Smooth muscle cell (in vitro differentiated cells): Measurements from ENCODE around the gene HIPK2. TPM values are rescaled to one million over a fixed set of nuclear protein-coding genes. Genes with fewer than 3 reads are reported as not detected.

ENCODE experiments used
- DNase-seq: peaks from one replicate; lab custom pipeline; 2025; ENCODE audit not compliant: unreplicated experiment; lab: John Stamatoyannopoulos, UW
- H2AFZ ChIP-seq: fragments of 200-600 bp; sonication (generic); 2 replicates; pipeline ENCODE4 v1.6.0; 2016; ENCODE audit warnings: antibody characterized with exemption, low read depth, mild to moderate bottlenecking
- H3F3A ChIP-seq: fragments of 200-600 bp; sonication (generic); 2 replicates; pipeline ENCODE4 v1.6.0; 2017; ENCODE audit warnings: antibody characterized with exemption, low read depth
- H3K27ac ChIP-seq: fragments of 200-600 bp; sonication (generic); 2 replicates; pipeline ENCODE4 v1.5.1; 2016; ENCODE audit warnings: low read depth, mild to moderate bottlenecking
- H3K27me3 ChIP-seq: fragments of 200-600 bp; sonication (generic); 2 replicates; pipeline ENCODE4 v1.6.1; 2016; ENCODE audit warnings: low read depth, mild to moderate bottlenecking
- H3K36me3 ChIP-seq: fragments of 200-600 bp; sonication (generic); 2 replicates; pipeline ENCODE4 v1.5.1; 2016; ENCODE audit warnings: low read depth
- H3K4me1 ChIP-seq: fragments of 200-600 bp; sonication (generic); 2 replicates; pipeline ENCODE4 v1.5.1; 2016; ENCODE audit warnings: low read depth
- H3K4me2 ChIP-seq: fragments of 200-600 bp; sonication (generic); 2 replicates; pipeline ENCODE4 v1.6.0; 2016; ENCODE audit warnings: mild to moderate bottlenecking
- H3K4me3 ChIP-seq: fragments of 200-600 bp; sonication (generic); 2 replicates; pipeline ENCODE4 v1.5.1; 2016; ENCODE audit warnings: mild to moderate bottlenecking
- H3K79me2 ChIP-seq: fragments of 200-600 bp; sonication (generic); 2 replicates; pipeline ENCODE4 v1.6.0; 2016; ENCODE audit warnings: low read depth, mild to moderate bottlenecking
- H3K9ac ChIP-seq: fragments of 200-600 bp; sonication (generic); 2 replicates; pipeline ENCODE4 v1.6.0; 2016; ENCODE audit warnings: low read depth
- H3K9me3 ChIP-seq: fragments of 200-600 bp; sonication (generic); replicated peaks from 2 replicates; pipeline ENCODE4 v1.5.1; 2016; ENCODE audit warnings: low read depth
- H4K20me1 ChIP-seq: fragments of 200-600 bp; sonication (generic); 2 replicates; pipeline ENCODE4 v1.6.0; 2016; ENCODE audit warnings: low read depth
- WGBS: methylation state at CpG from one replicate; pipeline ENCODE4 v1.1.7; 2016; ENCODE audit warnings: low lambda C conversion rate; 5-methylcytosine and 5-hydroxymethylcytosine counted together
- polyA plus RNA-seq: library from polyadenylated mRNA; unstranded; fragments of >200 nt; fragmentation: Nextera tagmentation; extraction: Ambion mirVana; gene quantifications from 2 replicates; pipeline ENCODE4 v1.2.1, GENCODE V29; 2016
- total RNA-seq: library from RNA; depleted of rRNA; stranded (reverse); fragments of >200 nt; gene quantifications from 2 replicates; pipeline ENCODE4 v1.2.3, GENCODE V29; 2014
- TF ChIP-seq, protein P1 (sequence below): fragments of 200-600 bp; sonication (generic); IDR thresholded peaks from 2 replicates; pipeline ENCODE4 v1.5.1; 2017; ENCODE audit warnings: borderline replicate concordance, mild to moderate bottlenecking, antibody characterized with exemption; ENCODE audit not compliant: insufficient read depth, poor library complexity, severe bottlenecking

HIPK2 gene
- total and polyA plus RNA-seq, 2 experiments from 2014 or later: 3.0 to 11.2 TPM

GRCh38 chr7:139570119-139570518, 207.7 kb downstream of the HIPK2 start:
- Histone ChIP-seq H3K27me3 (no peaks in the 10 kb centered on the region), H3K4me2 (no peak overlapping the region), H3K4me3 (no peak overlapping the region), H3F3A (no peaks in the 10 kb centered on the region), H3K9ac (no peak overlapping the region), H3K36me3 (no peaks in the 10 kb centered on the region), H3K27ac (no peak overlapping the region), H2AFZ (no peak overlapping the region), H3K79me2 (no peaks in the 10 kb centered on the region), H3K9me3 (no peaks in the 10 kb centered on the region), H3K4me1 (no peaks in the 10 kb centered on the region), H4K20me1 (no peaks in the 10 kb centered on the region)
- WGBS: 83% methylated on average over 8 of the region's 8 CpGs
- DNase-seq: no peak
- TF ChIP-seq, protein P1, sequence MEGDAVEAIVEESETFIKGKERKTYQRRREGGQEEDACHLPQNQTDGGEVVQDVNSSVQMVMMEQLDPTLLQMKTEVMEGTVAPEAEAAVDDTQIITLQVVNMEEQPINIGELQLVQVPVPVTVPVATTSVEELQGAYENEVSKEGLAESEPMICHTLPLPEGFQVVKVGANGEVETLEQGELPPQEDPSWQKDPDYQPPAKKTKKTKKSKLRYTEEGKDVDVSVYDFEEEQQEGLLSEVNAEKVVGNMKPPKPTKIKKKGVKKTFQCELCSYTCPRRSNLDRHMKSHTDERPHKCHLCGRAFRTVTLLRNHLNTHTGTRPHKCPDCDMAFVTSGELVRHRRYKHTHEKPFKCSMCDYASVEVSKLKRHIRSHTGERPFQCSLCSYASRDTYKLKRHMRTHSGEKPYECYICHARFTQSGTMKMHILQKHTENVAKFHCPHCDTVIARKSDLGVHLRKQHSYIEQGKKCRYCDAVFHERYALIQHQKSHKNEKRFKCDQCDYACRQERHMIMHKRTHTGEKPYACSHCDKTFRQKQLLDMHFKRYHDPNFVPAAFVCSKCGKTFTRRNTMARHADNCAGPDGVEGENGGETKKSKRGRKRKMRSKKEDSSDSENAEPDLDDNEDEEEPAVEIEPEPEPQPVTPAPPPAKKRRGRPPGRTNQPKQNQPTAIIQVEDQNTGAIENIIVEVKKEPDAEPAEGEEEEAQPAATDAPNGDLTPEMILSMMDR: peak; percentile 20

GRCh38 chr7:139568813-139569490, 208.8 kb downstream of the HIPK2 start:
- Histone ChIP-seq H3K4me3 (no peak overlapping the region), H3K4me1 (no peaks in the 10 kb centered on the region), H3F3A (no peaks in the 10 kb centered on the region), H3K27me3 (no peaks in the 10 kb centered on the region), H2AFZ (no peak overlapping the region), H4K20me1 (no peaks in the 10 kb centered on the region), H3K9me3 (no peaks in the 10 kb centered on the region), H3K36me3 (no peaks in the 10 kb centered on the region), H3K27ac (no peak overlapping the region), H3K79me2 (no peaks in the 10 kb centered on the region), H3K9ac (no peak overlapping the region), H3K4me2 (no peak overlapping the region)
- TF ChIP-seq, protein P1: no peak
- WGBS: 98% methylated on average over 12 of the region's 12 CpGs
- no peak for DNase-seq

DNA sequence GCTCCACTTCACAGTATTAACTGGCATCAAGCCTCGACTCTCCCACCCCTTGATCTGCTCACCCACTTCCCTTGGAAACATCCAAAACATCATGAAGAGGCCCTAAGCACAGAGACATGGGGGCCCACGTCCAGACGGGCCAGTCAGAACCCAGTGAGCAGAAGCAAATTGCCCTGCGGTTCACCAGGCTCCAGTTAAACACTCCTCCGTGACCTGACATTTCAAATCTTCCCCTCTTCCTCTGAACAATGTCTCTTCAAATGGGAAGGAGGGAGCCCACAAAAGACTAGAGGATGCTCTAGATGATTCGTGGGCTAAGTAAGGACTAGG, 209.5 kb downstream of the HIPK2 start:
- no peaks in the 10 kb centered on the region for H3F3A ChIP-seq
- no peak overlapping the region for H3K27ac ChIP-seq
- H3K27me3 ChIP-seq: no peaks in the 10 kb centered on the region
- H3K4me1 ChIP-seq: no peaks in the 10 kb centered on the region
- H3K4me3 ChIP-seq: no peak overlapping the region
- no peaks in the 10 kb centered on the region for H3K36me3 ChIP-seq
- H3K4me2 ChIP-seq: no peak overlapping the region
- no peaks in the 10 kb centered on the region for H4K20me1 ChIP-seq
- no peak for DNase-seq
- 93% methylated on average over 6 of the region's 6 CpGs for WGBS
- H2AFZ ChIP-seq: no peak overlapping the region
- H3K79me2 ChIP-seq: no peaks in the 10 kb centered on the region
- H3K9me3 ChIP-seq: no peaks in the 10 kb centered on the region
- TF ChIP-seq, protein P1: no peak
- H3K9ac ChIP-seq: no peak overlapping the region

DNA sequence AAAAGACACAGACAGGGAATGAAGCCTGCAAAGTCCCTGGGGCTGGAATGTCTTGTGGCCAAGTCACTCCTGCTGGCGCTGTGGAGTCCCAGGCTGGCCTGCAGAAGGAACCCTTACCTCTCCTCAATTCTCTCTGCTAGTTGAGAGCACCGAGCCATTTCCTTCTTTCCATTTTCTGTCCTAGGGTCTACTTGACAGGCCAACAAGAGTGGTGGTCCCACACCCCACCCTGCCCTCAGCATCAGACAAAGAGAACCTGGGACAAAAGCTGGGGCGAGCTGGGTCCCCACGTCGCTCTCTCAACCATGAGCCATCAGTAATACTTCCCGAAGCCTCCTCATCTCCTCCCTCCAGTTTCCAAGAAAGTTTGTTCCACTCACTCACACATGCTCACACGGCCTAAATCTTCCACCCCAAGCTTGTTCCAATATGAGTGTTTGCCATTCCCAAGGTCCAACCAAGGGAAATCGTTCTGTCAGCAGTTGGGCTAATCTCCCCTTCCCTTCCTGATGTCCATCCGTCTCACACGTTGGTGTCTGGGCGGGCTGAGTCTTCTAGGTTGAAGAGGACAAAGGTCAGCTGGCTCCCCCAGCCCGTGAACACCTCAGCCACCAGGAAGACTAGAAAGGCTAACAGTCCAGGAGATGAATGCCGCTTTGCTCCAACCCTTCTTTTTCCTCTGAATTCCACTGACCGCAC, 210.0 kb downstream of the HIPK2 start:
- DNase-seq: no peak
- Histone ChIP-seq H3F3A (no peaks in the 10 kb centered on the region), H3K4me3 (no peak overlapping the region), H3K27me3 (no peaks in the 10 kb centered on the region), H3K27ac (no peak overlapping the region), H3K79me2 (no peaks in the 10 kb centered on the region), H3K4me1 (no peaks in the 10 kb centered on the region), H3K36me3 (no peaks in the 10 kb centered on the region), H3K9me3 (no peaks in the 10 kb centered on the region), H3K9ac (no peak overlapping the region), H4K20me1 (no peaks in the 10 kb centered on the region), H2AFZ (no peak overlapping the region), H3K4me2 (no peak overlapping the region)
- 93% methylated on average over 14 of the region's 14 CpGs for WGBS
- TF ChIP-seq, protein P1: no peak
